PC-9 (cell line): ENCODE data around the gene EPB41L2. TPM values are rescaled to one million over a fixed set of nuclear protein-coding genes. Genes with fewer than 3 reads are reported as not detected.

Experiments
- BruUV-seq: library from RNA; stranded (reverse); fragments of 400-500 nt; replicated peaks from 2 replicates; lab custom pipeline; 2021; lab: Mats Ljungman, UMichigan
- CTCF ChIA-PET: fragments of 300-600 bp; sonication (Branson Sonifier 250); formaldehyde crosslinking; loops from one replicate; lab custom pipeline; 2022; ENCODE audit warnings: antibody characterized with exemption; lab: Charles Lee
- POLR2A ChIA-PET: fragments of 300-600 bp; sonication (Branson Sonifier 250); formaldehyde crosslinking; loops from one replicate; lab custom pipeline; 2022; ENCODE audit warnings: antibody characterized with exemption; ENCODE audit not compliant: unreplicated experiment; lab: Charles Lee
- DNase-seq, 2 experiments: peaks; one replicate each; pipeline versions ENCODE4 v3.0.0 to v3.0.0-alpha.2; 2015 to 2022; ENCODE audit warnings: mixed read lengths in 1 of 2
- H2AFZ ChIP-seq: fragments of 200-600 bp; sonication (generic); 2 replicates; pipeline ENCODE4 v1.8.1; 2017; ENCODE audit warnings: antibody characterized with exemption
- H3F3A ChIP-seq: fragments of 200-600 bp; sonication (generic); 2 replicates; pipeline ENCODE4 v1.8.1; 2017; ENCODE audit warnings: antibody characterized with exemption, mild to moderate bottlenecking, low read depth; ENCODE audit not compliant: insufficient read depth
- H3K27ac ChIP-seq: fragments of 200-600 bp; sonication (generic); 2 replicates; pipeline ENCODE4 v1.6.1; 2016; ENCODE audit warnings: mixed run types
- H3K27me3 ChIP-seq: fragments of 200-600 bp; sonication (generic); 2 replicates; pipeline ENCODE4 v1.6.1; 2016; ENCODE audit warnings: low read depth, mixed run types; ENCODE audit not compliant: insufficient read depth
- H3K36me3 ChIP-seq: fragments of 200-600 bp; sonication (generic); 2 replicates; pipeline ENCODE4 v1.6.1; 2016; ENCODE audit warnings: low read depth, mixed run types
- H3K4me1 ChIP-seq: fragments of 200-600 bp; sonication (generic); replicated peaks from 2 replicates; pipeline ENCODE4 v1.6.1; 2016; ENCODE audit warnings: mixed run types; ENCODE audit not compliant: insufficient read depth
- H3K4me2 ChIP-seq: fragments of 200-600 bp; sonication (generic); 2 replicates; pipeline ENCODE4 v1.6.1; 2017; ENCODE audit warnings: mixed run types
- H3K4me3 ChIP-seq: fragments of 200-600 bp; sonication (generic); 2 replicates; pipeline ENCODE4 v1.6.1; 2016; ENCODE audit warnings: mixed run types
- H3K79me2 ChIP-seq: fragments of 200-600 bp; sonication (generic); 2 replicates; pipeline ENCODE4 v1.6.1; 2017; ENCODE audit warnings: low read depth, mixed run types
- H3K9me2 ChIP-seq: fragments of 200-600 bp; sonication (generic); 2 replicates; pipeline ENCODE4 v1.8.1; 2017; ENCODE audit warnings: mild to moderate bottlenecking; ENCODE audit not compliant: insufficient read depth
- H3K9me3 ChIP-seq: fragments of 200-600 bp; sonication (generic); 2 replicates; pipeline ENCODE4 v1.8.1; 2016; ENCODE audit warnings: low read depth; ENCODE audit not compliant: insufficient read depth
- H4K20me1 ChIP-seq: fragments of 200-600 bp; sonication (generic); 2 replicates; pipeline ENCODE4 v1.8.1; 2017; ENCODE audit not compliant: insufficient read depth
- EZH2 ChIP-seq: fragments of 200-600 bp; sonication (generic); IDR thresholded peaks from 2 replicates; pipeline ENCODE4 v1.8.0; 2017; ENCODE audit warnings: antibody characterized with exemption, low read depth
- intact Hi-C: fragments of 100-400 bp; cut with micrococcal nuclease; formaldehyde crosslinking; loops from one replicate; pipeline ENCODE4 v1.10.0; 2022; ENCODE audit not compliant: unreplicated experiment
- total RNA-seq: library from RNA; stranded (reverse); gene quantifications from 2 replicates; pipeline ENCODE4 v1.2.3, GENCODE V29; 2021
- TF ChIP-seq, protein P1 (sequence below): fragments of 200-600 bp; sonication (generic); conservative IDR thresholded peaks from 2 replicates; pipeline ENCODE4 v1.6.1; 2017; ENCODE audit warnings: mixed run types, antibody characterized with exemption, mild to moderate bottlenecking, moderate library complexity

The EPB41L2 gene
- total RNA-seq, 1 experiment from 2014 or later: 67.4 TPM

DNA sequence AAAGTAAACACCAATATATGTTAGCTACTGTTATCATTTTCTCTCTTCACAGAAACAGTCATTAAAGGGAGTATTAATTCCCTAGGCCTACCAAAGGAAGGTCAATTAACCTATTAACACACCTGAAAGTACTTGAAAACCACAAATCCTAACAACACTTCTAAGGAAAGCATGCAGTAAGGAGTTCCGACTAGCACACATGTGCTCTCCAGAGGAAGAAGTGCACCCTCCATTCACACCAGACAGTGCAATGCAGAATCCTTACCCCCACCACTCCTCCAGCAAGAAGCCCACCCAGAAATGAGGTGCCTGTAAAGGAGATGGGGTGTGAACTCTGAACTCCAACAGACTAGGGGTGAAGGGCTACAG, 58.7 kb downstream of the EPB41L2 start:
- no peaks in the 10 kb centered on the region for H3K27me3 ChIP-seq
- POLR2A ChIA-PET: no interaction called here
- no peak overlapping the region for H3K4me3 ChIP-seq
- H3K4me1 ChIP-seq: no peaks in the 10 kb centered on the region
- no peaks in the 10 kb centered on the region for H3K79me2 ChIP-seq
- H4K20me1 ChIP-seq: no peaks in the 10 kb centered on the region
- H2AFZ ChIP-seq: no peak overlapping the region
- no peak for DNase-seq
- intact Hi-C loops: no loop called here
- CTCF ChIA-PET: interaction anchor here (0.6 kb wide), 1 partner anchor 76 kb away, joined by 3 read pairs; no protein-coding TSS in a partner anchor
- no peak for TF ChIP-seq EZH2
- TF ChIP-seq, protein P1, sequence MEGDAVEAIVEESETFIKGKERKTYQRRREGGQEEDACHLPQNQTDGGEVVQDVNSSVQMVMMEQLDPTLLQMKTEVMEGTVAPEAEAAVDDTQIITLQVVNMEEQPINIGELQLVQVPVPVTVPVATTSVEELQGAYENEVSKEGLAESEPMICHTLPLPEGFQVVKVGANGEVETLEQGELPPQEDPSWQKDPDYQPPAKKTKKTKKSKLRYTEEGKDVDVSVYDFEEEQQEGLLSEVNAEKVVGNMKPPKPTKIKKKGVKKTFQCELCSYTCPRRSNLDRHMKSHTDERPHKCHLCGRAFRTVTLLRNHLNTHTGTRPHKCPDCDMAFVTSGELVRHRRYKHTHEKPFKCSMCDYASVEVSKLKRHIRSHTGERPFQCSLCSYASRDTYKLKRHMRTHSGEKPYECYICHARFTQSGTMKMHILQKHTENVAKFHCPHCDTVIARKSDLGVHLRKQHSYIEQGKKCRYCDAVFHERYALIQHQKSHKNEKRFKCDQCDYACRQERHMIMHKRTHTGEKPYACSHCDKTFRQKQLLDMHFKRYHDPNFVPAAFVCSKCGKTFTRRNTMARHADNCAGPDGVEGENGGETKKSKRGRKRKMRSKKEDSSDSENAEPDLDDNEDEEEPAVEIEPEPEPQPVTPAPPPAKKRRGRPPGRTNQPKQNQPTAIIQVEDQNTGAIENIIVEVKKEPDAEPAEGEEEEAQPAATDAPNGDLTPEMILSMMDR: no peak
- no peak overlapping the region for H3K4me2 ChIP-seq
- H3K36me3 ChIP-seq: no peaks in the 10 kb centered on the region
- no peaks in the 10 kb centered on the region for H3K9me2 ChIP-seq
- H3K27ac ChIP-seq: no peak overlapping the region
- H3F3A ChIP-seq: no peaks in the 10 kb centered on the region
- BruUV-seq: no TSS peak
- peaks cover 17% of the 10 kb centered on the region; the same call in 1 of the 2 replicates for H3K9me3 ChIP-seq

GRCh38 chr6:131003488-131004386, 59.3 kb downstream of the EPB41L2 start:
- DNase-seq: no peak
- CTCF ChIA-PET: no interaction called here

DNA sequence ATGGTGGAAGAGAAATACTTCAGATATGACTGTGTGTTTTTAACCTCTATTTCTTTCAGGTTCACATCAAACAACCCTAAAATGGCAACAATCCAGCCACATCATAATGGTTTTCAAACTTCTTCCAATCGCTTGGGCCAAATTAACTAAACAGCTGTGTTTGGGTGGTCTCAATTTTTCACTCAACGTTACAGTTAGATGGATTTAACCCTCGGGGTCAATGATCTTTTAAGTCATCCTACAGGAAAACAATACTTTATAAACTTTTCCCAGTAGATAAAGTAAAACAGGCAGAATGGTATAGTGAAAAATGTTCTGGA, 60.4 kb downstream of the EPB41L2 start:
- Histone ChIP-seq H3K9me2 (no peaks in the 10 kb centered on the region), H3K4me2 (no peak overlapping the region), H3F3A (no peaks in the 10 kb centered on the region), H3K27me3 (no peaks in the 10 kb centered on the region), H4K20me1 (no peaks in the 10 kb centered on the region), H2AFZ (no peak overlapping the region), H3K4me3 (no peak overlapping the region), H3K4me1 (0 out of 2 replicates have a peak, but pooled peaks cover under 1% of the 10 kb centered on the region), H3K36me3 (no peaks in the 10 kb centered on the region), H3K9me3 (peaks cover 10% of the 10 kb centered on the region; the same call in 1 of the 2 replicates), H3K27ac (no peak overlapping the region), H3K79me2 (no peaks in the 10 kb centered on the region)
- BruUV-seq: no TSS peak
- ChIA-PET POLR2A (interaction anchor here (0.7 kb wide), 1 partner anchor 86 kb away, joined by 3 read pairs; no protein-coding TSS in a partner anchor), CTCF (no interaction called here)
- no peak for DNase-seq
- TF ChIP-seq EZH2: no peak
- TF ChIP-seq, protein P1: no peak
- intact Hi-C loops: no loop called here

More at GRCh38 chr6:131003488-131004386, 59.3 kb downstream of the EPB41L2 start:
- Histone ChIP-seq H2AFZ (no peak overlapping the region), H4K20me1 (no peaks in the 10 kb centered on the region), H3K9me2 (no peaks in the 10 kb centered on the region), H3K9me3 (peaks cover 17% of the 10 kb centered on the region; the same call in 1 of the 2 replicates), H3K27ac (no peak overlapping the region), H3K27me3 (no peaks in the 10 kb centered on the region), H3K36me3 (no peaks in the 10 kb centered on the region), H3K4me1 (no peaks in the 10 kb centered on the region), H3K4me3 (no peak overlapping the region), H3K4me2 (no peak overlapping the region), H3F3A (no peaks in the 10 kb centered on the region), H3K79me2 (no peaks in the 10 kb centered on the region)
- TF ChIP-seq, protein P1: no peak
- no peak for TF ChIP-seq EZH2
- POLR2A ChIA-PET: no interaction called here
- no TSS peak for BruUV-seq
- intact Hi-C loops: no loop called here
